ENCODE data around the gene LDB2. TPM values are rescaled to one million over a fixed set of nuclear protein-coding genes. Genes with fewer than 3 reads are reported as not detected.

Gene LDB2
- total RNA-seq, 4 donors from 2014 or later = 7.0 to 26.4 (median 18.1) TPM

- ATAC-seq (no peak), DNase-seq (no peak)
- no peak overlapping the region for H3K27ac ChIP-seq
- H3K4me3 ChIP-seq = no peak overlapping the region
- no peaks in the 10 kb centered on the region for H3K9me3 ChIP-seq
- no peaks in the 10 kb centered on the region for H3K27me3 ChIP-seq
- H3K36me3 ChIP-seq = no peaks in the 10 kb centered on the region
- TF ChIP-seq POLR2A (IDR thresholded peaks at IDR 0.05) = no peak
- peak in 1 of 5 experiments; percentile 22 for TF ChIP-seq CTCF (IDR thresholded peaks at IDR 0.05 in 4 of 5, conservative IDR thresholded peaks at IDR 0.05 in 1 of 5)
- in situ Hi-C loops (cut with MboI; ENCODE audit: low sequenced_read_pairs in 4 of 4) = no loop called here
- intact Hi-C loops (cut with DNase I; ENCODE audit: low total_unique reads) = no loop called here
- no peaks in the 10 kb centered on the region for H3K4me1 ChIP-seq
Observed at GRCh38 chr4:16508968-16509367, 389.5 kb downstream of the LDB2 start.

GRCh38 chr4:16505726-16506125 lies 392.7 kb downstream of the LDB2 start:
- no peaks in the 10 kb centered on the region for H3K4me1 ChIP-seq
- intact Hi-C loops (cut with DNase I; ENCODE audit: low total_unique reads) = no loop called here
- in situ Hi-C loops (cut with MboI; ENCODE audit: low sequenced_read_pairs in 4 of 4) = no loop called here
- no peak overlapping the region for H3K27ac ChIP-seq
- H3K36me3 ChIP-seq = no peaks in the 10 kb centered on the region
- H3K27me3 ChIP-seq = no peaks in the 10 kb centered on the region
- ATAC-seq (no peak), DNase-seq (no peak)
- H3K4me3 ChIP-seq = no peak overlapping the region
- TF ChIP-seq CTCF (IDR thresholded peaks at IDR 0.05 in 4 of 5, conservative IDR thresholded peaks at IDR 0.05 in 1 of 5) = no peak
- no peak for TF ChIP-seq POLR2A (IDR thresholded peaks at IDR 0.05)
- no peaks in the 10 kb centered on the region for H3K9me3 ChIP-seq

DNA sequence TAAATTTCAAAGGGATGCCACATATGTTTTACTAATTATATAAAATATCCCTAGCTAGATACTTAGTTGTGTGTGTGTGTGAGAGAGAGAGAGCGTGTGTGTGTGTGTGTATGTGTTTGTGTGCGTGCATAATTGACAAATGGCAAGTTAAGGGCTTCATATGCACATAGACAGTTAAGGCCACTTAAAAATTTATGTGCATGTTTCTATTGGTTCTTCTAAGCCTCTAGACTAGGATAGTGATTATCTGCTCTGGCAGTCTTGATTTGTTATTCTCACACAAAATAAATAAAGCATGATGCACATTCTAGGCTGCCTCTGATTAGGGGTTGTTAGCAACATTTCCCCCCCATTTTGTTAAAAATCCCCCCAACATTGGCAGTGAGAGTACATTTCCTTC lies 393.2 kb downstream of the LDB2 start:
- no peak overlapping the region for H3K27ac ChIP-seq
- intact Hi-C loops (cut with DNase I; ENCODE audit: low total_unique reads) = no loop called here
- no peaks in the 10 kb centered on the region for H3K36me3 ChIP-seq
- H3K4me3 ChIP-seq = no peak overlapping the region
- DNase-seq = no peak
- H3K9me3 ChIP-seq = no peaks in the 10 kb centered on the region
- in situ Hi-C loops (cut with MboI; ENCODE audit: low sequenced_read_pairs in 4 of 4) = no loop called here
- no peaks in the 10 kb centered on the region for H3K27me3 ChIP-seq
- TF ChIP-seq POLR2A (IDR thresholded peaks at IDR 0.05) (no peak), CTCF (IDR thresholded peaks at IDR 0.05 in 4 of 5, conservative IDR thresholded peaks at IDR 0.05 in 1 of 5) (no peak)
- H3K4me1 ChIP-seq = no peaks in the 10 kb centered on the region
- ATAC-seq = no peak

GRCh38 chr4:16503421-16504100 lies 394.9 kb downstream of the LDB2 start:
- ATAC-seq (no peak), DNase-seq (no peak)
- H3K9me3 ChIP-seq = no peaks in the 10 kb centered on the region
- H3K4me1 ChIP-seq = no peaks in the 10 kb centered on the region
- H3K4me3 ChIP-seq = no peak overlapping the region
- no peaks in the 10 kb centered on the region for H3K27me3 ChIP-seq
- in situ Hi-C loops (cut with MboI; ENCODE audit: low sequenced_read_pairs in 4 of 4) = no loop called here
- H3K27ac ChIP-seq = no peak overlapping the region
- intact Hi-C loops (cut with DNase I; ENCODE audit: low total_unique reads) = no loop called here
- no peaks in the 10 kb centered on the region for H3K36me3 ChIP-seq
- TF ChIP-seq POLR2A (IDR thresholded peaks at IDR 0.05) (no peak), CTCF (IDR thresholded peaks at IDR 0.05 in 4 of 5, conservative IDR thresholded peaks at IDR 0.05 in 1 of 5) (no peak)

DNA sequence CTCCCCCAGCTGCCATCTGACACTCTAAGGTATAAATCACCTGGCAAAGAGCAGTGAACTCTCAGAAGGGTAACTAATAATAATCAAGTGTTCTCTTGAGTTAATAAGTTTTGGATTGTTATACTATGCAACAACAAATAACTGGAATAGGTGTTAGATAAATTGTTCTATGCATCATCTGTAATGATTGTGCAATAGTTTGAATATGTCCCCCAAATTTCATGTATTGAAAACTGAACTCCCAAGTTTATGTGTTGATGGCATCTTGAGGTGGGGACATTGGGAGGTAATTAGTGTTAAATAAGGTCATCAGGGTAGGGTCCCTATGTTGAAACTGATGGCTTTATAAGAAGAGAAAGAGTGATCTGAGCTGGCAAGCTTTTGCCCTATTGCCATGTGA lies 399.5 kb downstream of the LDB2 start:
- Histone ChIP-seq H3K4me3 (no peak overlapping the region), H3K27me3 (no peaks in the 10 kb centered on the region), H3K9me3 (no peaks in the 10 kb centered on the region), H3K36me3 (no peaks in the 10 kb centered on the region), H3K27ac (no peak overlapping the region), H3K4me1 (no peaks in the 10 kb centered on the region)
- in situ Hi-C loops (cut with MboI; ENCODE audit: low sequenced_read_pairs in 4 of 4) (no loop called here), intact Hi-C loops (cut with DNase I; ENCODE audit: low total_unique reads) (no loop called here)
- no peak for DNase-seq
- ATAC-seq = no peak
- TF ChIP-seq CTCF (IDR thresholded peaks at IDR 0.05 in 4 of 5, conservative IDR thresholded peaks at IDR 0.05 in 1 of 5) (no peak), POLR2A (IDR thresholded peaks at IDR 0.05) (no peak)
